ENCODE results near the gene ATAT1.

ATAT1 gene

DNA sequence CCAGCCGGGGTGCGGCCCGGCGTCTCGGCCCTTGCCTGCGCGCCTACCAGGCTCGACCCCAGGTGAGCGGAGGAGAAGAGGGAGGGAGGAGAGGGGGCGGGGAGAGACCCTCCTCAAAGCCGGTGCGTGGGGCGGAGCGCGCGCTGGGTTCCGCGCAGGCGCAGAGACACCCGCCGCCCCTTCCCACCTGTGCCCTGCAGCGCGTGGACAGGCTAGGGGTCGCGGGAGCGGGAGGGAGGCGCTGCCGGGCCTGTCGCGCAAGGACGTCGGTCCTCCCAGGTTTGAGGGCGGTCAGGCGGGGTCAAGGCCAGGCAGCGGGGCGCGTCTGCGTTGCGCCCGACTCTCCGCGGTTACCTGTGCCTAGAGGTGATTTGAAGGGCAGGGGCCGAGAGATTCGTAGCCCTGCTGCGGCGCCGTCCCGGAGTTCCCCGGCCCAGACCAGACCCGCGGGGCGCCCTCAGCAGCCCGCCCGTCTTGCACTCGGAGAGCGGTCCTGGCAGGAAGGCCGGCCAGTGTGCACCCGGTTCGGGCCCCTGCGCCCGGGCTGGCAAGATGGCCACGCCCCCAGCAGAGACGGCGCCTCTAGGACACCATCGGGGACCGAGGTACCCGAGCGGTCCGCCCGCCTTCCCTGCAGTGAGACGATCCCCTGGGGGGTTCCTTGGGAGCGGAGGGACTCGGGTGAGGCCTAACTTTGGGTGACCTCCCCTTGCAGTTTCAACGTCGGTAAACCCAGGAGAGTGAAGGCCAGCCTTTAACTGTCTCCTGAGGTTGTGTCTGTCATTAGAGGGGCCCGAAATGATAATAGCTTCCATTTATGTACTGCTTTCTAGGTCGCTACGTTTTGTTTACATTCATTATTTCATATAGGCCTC, 20.8 kb downstream of the ATAT1 start:
- peak; percentile 92 for DNase-seq (ENCODE audit: low read depth)
- TF ChIP-seq, protein P1, sequence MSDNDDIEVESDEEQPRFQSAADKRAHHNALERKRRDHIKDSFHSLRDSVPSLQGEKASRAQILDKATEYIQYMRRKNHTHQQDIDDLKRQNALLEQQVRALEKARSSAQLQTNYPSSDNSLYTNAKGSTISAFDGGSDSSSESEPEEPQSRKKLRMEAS (IDR thresholded peaks at IDR 0.05; ENCODE audit: low read depth, low read length): peak; percentile 38; the same call in 1 of the 2 replicates
- TF ChIP-seq MYC (IDR thresholded peaks at IDR 0.05; ENCODE audit: low read depth, low read length): peak; percentile 34
- peak; percentile 70 for TF ChIP-seq POLR2A (IDR thresholded peaks at IDR 0.05; ENCODE audit: extremely low read depth, insufficient read length)
- TF ChIP-seq, protein P2, sequence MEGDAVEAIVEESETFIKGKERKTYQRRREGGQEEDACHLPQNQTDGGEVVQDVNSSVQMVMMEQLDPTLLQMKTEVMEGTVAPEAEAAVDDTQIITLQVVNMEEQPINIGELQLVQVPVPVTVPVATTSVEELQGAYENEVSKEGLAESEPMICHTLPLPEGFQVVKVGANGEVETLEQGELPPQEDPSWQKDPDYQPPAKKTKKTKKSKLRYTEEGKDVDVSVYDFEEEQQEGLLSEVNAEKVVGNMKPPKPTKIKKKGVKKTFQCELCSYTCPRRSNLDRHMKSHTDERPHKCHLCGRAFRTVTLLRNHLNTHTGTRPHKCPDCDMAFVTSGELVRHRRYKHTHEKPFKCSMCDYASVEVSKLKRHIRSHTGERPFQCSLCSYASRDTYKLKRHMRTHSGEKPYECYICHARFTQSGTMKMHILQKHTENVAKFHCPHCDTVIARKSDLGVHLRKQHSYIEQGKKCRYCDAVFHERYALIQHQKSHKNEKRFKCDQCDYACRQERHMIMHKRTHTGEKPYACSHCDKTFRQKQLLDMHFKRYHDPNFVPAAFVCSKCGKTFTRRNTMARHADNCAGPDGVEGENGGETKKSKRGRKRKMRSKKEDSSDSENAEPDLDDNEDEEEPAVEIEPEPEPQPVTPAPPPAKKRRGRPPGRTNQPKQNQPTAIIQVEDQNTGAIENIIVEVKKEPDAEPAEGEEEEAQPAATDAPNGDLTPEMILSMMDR (IDR thresholded peaks at IDR 0.05; ENCODE audit: low read depth, low read length): no peak

DNA sequence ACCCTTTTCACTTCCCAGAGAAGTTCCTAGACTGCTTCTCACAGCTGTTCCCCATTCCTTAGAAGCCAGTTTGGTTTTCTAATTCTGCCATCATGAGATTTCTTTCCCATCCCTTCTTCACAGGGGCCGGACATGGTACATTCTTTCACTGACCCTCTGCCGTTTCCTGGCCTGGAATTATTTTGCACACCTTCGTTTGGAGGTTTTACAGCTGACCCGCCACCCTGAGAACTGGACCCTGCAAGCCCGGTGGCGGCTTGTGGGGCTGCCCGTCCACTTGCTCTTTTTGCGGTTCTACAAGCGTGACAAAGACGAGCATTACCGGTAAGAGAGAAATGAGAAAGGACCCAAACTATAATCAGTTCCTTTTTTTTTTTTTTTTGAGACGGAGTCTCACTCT, 24.5 kb downstream of the ATAT1 start:
- TF ChIP-seq, protein P2 (IDR thresholded peaks at IDR 0.05; ENCODE audit: low read depth, low read length): no peak
- TF ChIP-seq POLR2A (IDR thresholded peaks at IDR 0.05; ENCODE audit: extremely low read depth, insufficient read length) (no peak), MYC (IDR thresholded peaks at IDR 0.05; ENCODE audit: low read depth, low read length) (no peak)
- TF ChIP-seq, protein P1 (IDR thresholded peaks at IDR 0.05; ENCODE audit: low read depth, low read length): no peak
- H3K4me3 ChIP-seq (ENCODE audit: low read depth, low read length): no peak overlapping the region
- DNase-seq (ENCODE audit: low read depth): no peak

More for the DNA sequence above, 20.8 kb downstream of the ATAT1 start:
- H3K4me3 ChIP-seq (ENCODE audit: low read depth, low read length): peak overlapping the region; percentile 78

DNA sequence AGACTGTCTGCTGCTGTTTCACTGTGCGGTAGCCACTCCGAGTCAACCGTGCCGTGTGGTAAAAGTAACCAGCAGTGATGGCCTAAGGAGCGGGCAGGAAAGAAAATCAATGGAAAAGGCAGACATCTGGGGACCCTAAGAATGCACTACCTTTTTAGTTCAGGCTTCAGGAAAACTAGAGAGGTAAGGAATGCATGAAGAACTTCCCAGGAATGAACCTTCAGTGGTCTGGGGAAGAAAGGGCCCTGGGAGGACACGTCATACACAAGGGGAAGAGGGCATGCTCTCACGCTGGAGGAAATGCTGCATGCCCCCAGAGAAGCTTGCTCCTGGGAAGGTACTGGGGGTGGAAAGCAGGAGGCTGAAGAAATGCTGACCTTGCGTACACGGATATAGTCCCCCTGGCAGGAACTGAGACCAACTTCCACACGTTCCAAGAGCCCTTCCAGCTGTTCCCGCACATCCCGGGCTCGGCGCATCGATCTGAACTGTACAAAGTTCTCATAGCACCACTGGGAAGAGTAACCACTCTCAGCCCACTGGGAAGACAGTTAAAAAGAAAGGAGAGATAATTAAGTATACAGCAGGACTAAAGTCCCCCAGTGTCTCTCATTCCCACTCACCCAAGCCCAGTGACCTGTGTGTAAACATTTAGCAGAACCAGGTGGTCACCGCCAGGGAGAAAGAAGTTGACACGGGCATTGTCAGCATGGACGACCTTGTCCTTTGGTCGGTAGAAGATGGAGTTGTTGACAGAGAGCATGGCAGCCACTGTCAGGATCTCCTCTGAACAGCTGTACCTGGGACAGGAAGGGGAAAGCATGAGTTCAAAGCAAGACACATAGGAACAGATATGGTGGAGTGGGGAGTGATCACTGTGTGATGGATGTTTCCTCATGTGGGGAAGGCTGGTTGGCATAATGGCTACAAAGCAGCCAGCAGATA, 28.4 kb downstream of the ATAT1 start:
- no peak overlapping the region for H3K4me3 ChIP-seq (ENCODE audit: low read depth, low read length)
- DNase-seq (ENCODE audit: low read depth): no peak
- TF ChIP-seq MYC (IDR thresholded peaks at IDR 0.05; ENCODE audit: low read depth, low read length): no peak
- TF ChIP-seq, protein P2 (IDR thresholded peaks at IDR 0.05; ENCODE audit: low read depth, low read length): no peak

DNA sequence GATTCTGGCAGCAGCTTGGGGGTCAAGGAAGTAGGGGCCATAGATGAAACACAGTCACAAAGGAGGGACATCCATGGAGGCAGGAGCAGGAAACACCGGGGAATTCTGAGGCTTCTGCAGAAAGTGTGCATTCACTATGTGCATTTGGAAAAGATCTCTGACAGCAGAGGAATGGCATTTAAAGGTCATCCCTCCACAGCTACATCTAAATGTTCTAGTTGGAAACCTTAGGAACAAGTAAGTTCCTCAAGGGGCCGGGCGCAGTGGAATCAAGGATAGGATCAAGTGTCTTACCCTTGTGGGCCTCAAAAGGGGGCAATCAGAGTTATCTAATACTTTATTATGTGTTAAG, 29.0 kb downstream of the ATAT1 start:
- TF ChIP-seq POLR2A (IDR thresholded peaks at IDR 0.05; ENCODE audit: extremely low read depth, insufficient read length) (no peak), MYC (IDR thresholded peaks at IDR 0.05; ENCODE audit: low read depth, low read length) (no peak)
- TF ChIP-seq, protein P1 (IDR thresholded peaks at IDR 0.05; ENCODE audit: low read depth, low read length): no peak
- TF ChIP-seq, protein P2 (IDR thresholded peaks at IDR 0.05; ENCODE audit: low read depth, low read length): no peak
- no peak overlapping the region for H3K4me3 ChIP-seq (ENCODE audit: low read depth, low read length)
- no peak for DNase-seq (ENCODE audit: low read depth)

DNA sequence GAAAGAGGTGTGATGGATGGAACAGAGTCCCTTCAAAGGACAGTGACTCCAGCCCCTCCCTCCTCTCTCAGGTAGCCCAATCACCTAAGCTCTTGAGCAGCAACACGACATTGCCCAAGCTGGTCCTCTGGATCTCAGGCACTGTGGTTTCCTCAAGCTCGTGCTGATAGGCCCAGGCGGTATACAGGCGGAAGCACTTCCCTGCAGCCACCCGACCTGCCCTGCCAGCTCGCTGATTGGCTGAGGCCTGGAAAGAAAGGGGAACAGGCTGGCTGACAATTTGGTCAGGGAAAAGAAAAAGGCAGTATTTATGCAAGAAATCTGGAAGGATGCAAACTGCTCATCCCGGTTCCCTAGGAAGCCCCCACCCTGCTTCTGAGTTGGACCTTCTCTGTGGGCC, 29.8 kb downstream of the ATAT1 start:
- TF ChIP-seq MYC (IDR thresholded peaks at IDR 0.05; ENCODE audit: low read depth, low read length): no peak
- TF ChIP-seq, protein P1 (IDR thresholded peaks at IDR 0.05; ENCODE audit: low read depth, low read length): no peak
- TF ChIP-seq, protein P2 (IDR thresholded peaks at IDR 0.05; ENCODE audit: low read depth, low read length): no peak
- no peak for TF ChIP-seq POLR2A (IDR thresholded peaks at IDR 0.05; ENCODE audit: extremely low read depth, insufficient read length)
- no peak overlapping the region for H3K4me3 ChIP-seq (ENCODE audit: low read depth, low read length)
- peak; percentile 12 for DNase-seq (ENCODE audit: low read depth)
